ENCODE results near the gene CIBAR2. TPM values are rescaled to one million over a fixed set of nuclear protein-coding genes. Genes with fewer than 3 reads are reported as not detected.

The CIBAR2 gene
- total RNA-seq, 3 donors from 2014 or later (not counting 1 experiment from before 2014, with no cell fraction given), result not detected

- Histone ChIP-seq H3K27ac (ENCODE audit: low read length) (peak overlapping the region; percentile 48), H3K4me3 (ENCODE audit: low read length) (no peak overlapping the region), H3K4me1 (ENCODE audit: control insufficient read depth, insufficient read depth, low read length) (peaks cover 85% of the 10 kb centered on the region), H3K27me3 (ENCODE audit: control insufficient read depth, insufficient read depth, low read length) (no peaks in the 10 kb centered on the region), H3K9me3 (ENCODE audit: control insufficient read depth, insufficient read depth, low read length) (no peaks in the 10 kb centered on the region), H3K36me3 (ENCODE audit: control insufficient read depth, insufficient read depth, low read length) (no peaks in the 10 kb centered on the region)
- peak in 1 of 2 donors; percentile 26 for DNase-seq
- H3K27me3 Mint-ChIP-seq (ENCODE audit: low read depth in 2 of 2), result no peaks in the 10 kb centered on the region
- intact Hi-C loops (cut with micrococcal nuclease), result loop anchor here (1.0 to 10.0 kb wide), 2 partner anchors 48 to 151 kb away; no protein-coding TSS in a partner anchor
- peaks cover 76 to 86% of the 10 kb centered on the region in 2 donors for H3K4me1 Mint-ChIP-seq
- H3K9me3 Mint-ChIP-seq, result no peaks in the 10 kb centered on the region
- ATAC-seq, result peak in 2 of 3 donors; percentile 16 to 30
- peak overlapping the region; percentile 89 to 93 for H3K27ac Mint-ChIP-seq
- no peak for TF ChIP-seq CTCF (IDR thresholded peaks at IDR 0.05)
- peak overlapping the region; percentile 81 for H3K4me3 Mint-ChIP-seq
- 64% methylated on average over 22 of the region's 23 CpGs for WGBS (ENCODE audit: insufficient coverage)
- no peaks in the 10 kb centered on the region for H3K36me3 Mint-ChIP-seq
Observed at GRCh38 chr16:85103114-85104079, 8.9 kb downstream of the CIBAR2 start.

DNA sequence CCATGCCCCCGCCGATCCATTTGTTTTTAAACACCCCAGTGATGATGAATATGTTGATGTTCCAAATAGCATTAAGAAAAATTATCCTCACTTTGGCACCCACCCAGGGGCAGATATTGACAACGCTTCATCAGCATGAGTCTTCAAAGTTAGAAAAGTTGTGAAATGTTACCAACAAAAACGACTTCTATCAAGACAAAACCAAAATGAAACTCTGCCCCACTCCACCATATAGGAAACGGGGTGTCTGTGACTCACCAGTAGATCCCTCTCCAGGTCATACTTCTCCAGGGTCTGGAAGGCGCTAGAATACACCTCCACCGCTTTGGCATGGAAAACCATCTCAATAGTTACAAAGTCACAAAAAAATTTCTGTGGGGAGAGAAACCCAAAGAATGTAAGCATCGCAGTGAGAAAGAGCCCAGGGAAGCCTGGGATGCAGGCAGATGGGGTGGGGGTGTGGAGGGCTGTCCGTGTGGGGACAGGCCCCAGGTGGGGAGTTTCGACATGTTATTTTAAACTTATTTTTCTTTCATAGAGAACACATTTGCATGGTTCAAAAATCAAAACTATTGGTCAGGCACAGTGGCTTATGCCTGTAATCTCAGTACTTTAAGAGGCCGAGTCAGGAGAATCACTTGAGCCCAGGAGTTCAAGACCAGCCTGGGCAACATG lies 10.2 kb downstream of the CIBAR2 start:
- H3K27me3 Mint-ChIP-seq (ENCODE audit: low read depth in 2 of 2), result no peaks in the 10 kb centered on the region
- peaks cover 67 to 78% of the 10 kb centered on the region in 2 donors for H3K4me1 Mint-ChIP-seq
- no peaks in the 10 kb centered on the region for H3K27me3 ChIP-seq (ENCODE audit: control insufficient read depth, insufficient read depth, low read length)
- no peak overlapping the region for H3K4me3 ChIP-seq (ENCODE audit: low read length)
- ATAC-seq, result no peak
- intact Hi-C loops (cut with micrococcal nuclease), result loop anchor here (10.0 kb wide), 1 partner anchor 153 kb away; no protein-coding TSS in a partner anchor
- no peaks in the 10 kb centered on the region for H3K36me3 Mint-ChIP-seq
- H3K9me3 Mint-ChIP-seq, result no peaks in the 10 kb centered on the region
- H3K27ac ChIP-seq (ENCODE audit: low read length), result no peak overlapping the region
- peak overlapping the region; percentile 52 for H3K4me3 Mint-ChIP-seq
- DNase-seq, result no peak
- H3K27ac Mint-ChIP-seq, result peak overlapping the region; percentile 89 to 93
- 71% methylated on average over 11 of the region's 11 CpGs for WGBS (ENCODE audit: insufficient coverage)
- H3K36me3 ChIP-seq (ENCODE audit: control insufficient read depth, insufficient read depth, low read length), result no peaks in the 10 kb centered on the region
- TF ChIP-seq CTCF (IDR thresholded peaks at IDR 0.05), result no peak
- H3K4me1 ChIP-seq (ENCODE audit: control insufficient read depth, insufficient read depth, low read length), result peaks cover 81% of the 10 kb centered on the region
- H3K9me3 ChIP-seq (ENCODE audit: control insufficient read depth, insufficient read depth, low read length), result no peaks in the 10 kb centered on the region

- WGBS (ENCODE audit: insufficient coverage), result 97% methylated on average over 5 of the region's 10 CpGs
- H3K4me3 Mint-ChIP-seq, result peak overlapping the region; percentile 25
- peaks cover 55 to 65% of the 10 kb centered on the region in 2 donors for H3K4me1 Mint-ChIP-seq
- H3K36me3 Mint-ChIP-seq, result no peaks in the 10 kb centered on the region
- TF ChIP-seq CTCF (IDR thresholded peaks at IDR 0.05), result no peak
- Histone ChIP-seq H3K4me1 (ENCODE audit: control insufficient read depth, insufficient read depth, low read length) (peaks cover 62% of the 10 kb centered on the region), H3K27me3 (ENCODE audit: control insufficient read depth, insufficient read depth, low read length) (no peaks in the 10 kb centered on the region), H3K9me3 (ENCODE audit: control insufficient read depth, insufficient read depth, low read length) (no peaks in the 10 kb centered on the region), H3K36me3 (ENCODE audit: control insufficient read depth, insufficient read depth, low read length) (no peaks in the 10 kb centered on the region), H3K27ac (ENCODE audit: low read length) (no peak overlapping the region), H3K4me3 (ENCODE audit: low read length) (no peak overlapping the region)
- ATAC-seq (no peak), DNase-seq (no peak)
- H3K27ac Mint-ChIP-seq, result peak overlapping the region in 1 of 2 donors; percentile 93
- H3K27me3 Mint-ChIP-seq (ENCODE audit: low read depth in 2 of 2), result no peaks in the 10 kb centered on the region
- intact Hi-C loops (cut with micrococcal nuclease), result loop anchor here (10.0 kb wide), 1 partner anchor 155 kb away; no protein-coding TSS in a partner anchor
- H3K9me3 Mint-ChIP-seq, result no peaks in the 10 kb centered on the region
Observed at GRCh38 chr16:85100265-85100664, 12.0 kb downstream of the CIBAR2 start.

All from natural killer cell (primary cell).